H1 (cell line): ENCODE data around the gene YAF2. TPM values are rescaled to one million over a fixed set of nuclear protein-coding genes. Genes with fewer than 3 reads are reported as not detected.

ENCODE experiments used
- CTCF ChIA-PET: fragments of 300-600 bp; sonication (Branson Sonifier 250); formaldehyde crosslinking; loops from one replicate; lab custom pipeline; 2021; ENCODE audit not compliant: partially characterized antibody; lab: Charles Lee
- POLR2A ChIA-PET: fragments of 300-600 bp; sonication (Branson Sonifier 250); formaldehyde crosslinking; loops from one replicate; lab custom pipeline; 2021; ENCODE audit warnings: inconsistent platforms; ENCODE audit not compliant: partially characterized antibody; lab: Charles Lee
- DNase-seq, 2 experiments: peaks; one replicate each; pipeline versions ENCODE4 v3.0.0 to v3.0.0-alpha.2; 2010 to 2022; ENCODE audit warnings: low spot score in 2 of 2, low read depth in 1 of 2, mixed read lengths in 1 of 2
- FAIRE-seq: peaks from 2 replicates; lab custom pipeline; 2011; peaks lifted over from hg19 to GRCh38; lab: Jason Lieb, UNC
- H2AFZ ChIP-seq: 2 replicates; pipeline ENCODE4 v1.8.1; 2012; ENCODE audit warnings: low read length, inconsistent platforms
- H2AK5ac ChIP-seq: 2 replicates; pipeline ENCODE4 v1.6.1; 2013; ENCODE audit warnings: low read depth, low read length
- H2BK120ac ChIP-seq: replicated peaks from 2 replicates; pipeline ENCODE3; 2013; ENCODE audit warnings: low read depth, low read length, inconsistent platforms
- H2BK12ac ChIP-seq: 2 replicates; pipeline ENCODE4 v1.6.1; 2013; ENCODE audit warnings: low read depth, low read length
- H2BK15ac ChIP-seq: 2 replicates; pipeline ENCODE4 v1.6.1; 2013; ENCODE audit warnings: low read length
- H2BK20ac ChIP-seq: 2 replicates; pipeline ENCODE4 v1.6.1; 2013; ENCODE audit warnings: low read length
- H2BK5ac ChIP-seq: 2 replicates; pipeline ENCODE4 v1.6.1; 2013; ENCODE audit warnings: low read depth, low read length
- H3K14ac ChIP-seq: 2 replicates; pipeline ENCODE4 v1.6.1; 2013; ENCODE audit warnings: inconsistent platforms; ENCODE audit not compliant: insufficient read length
- H3K18ac ChIP-seq: 2 replicates; pipeline ENCODE4 v1.6.1; 2013; ENCODE audit warnings: low read length; ENCODE audit errors: extremely low read depth
- H3K23ac ChIP-seq: 2 replicates; pipeline ENCODE4 v1.6.1; 2013; ENCODE audit warnings: inconsistent platforms; ENCODE audit not compliant: insufficient read length
- H3K23me2 ChIP-seq: 2 replicates; pipeline ENCODE4 v1.6.1; 2013; ENCODE audit warnings: low read depth, low read length
- H3K27ac ChIP-seq: 2 replicates; pipeline ENCODE4 v1.6.1; 2011; ENCODE audit warnings: low read depth, low read length, inconsistent platforms
- H3K27me3 ChIP-seq, 4 experiments: replicated peaks in 1 of 4; 1 replicate in 1 of 4; 2 replicates in 3 of 4; pipeline versions ENCODE4 v1.6.1 to v1.8.1; 2011 to 2013; ENCODE audit warnings: low read length in 3 of 4, mild to moderate bottlenecking in 3 of 4, inconsistent platforms in 2 of 4, mixed read lengths in 2 of 4, moderate library complexity in 1 of 4; ENCODE audit not compliant: control insufficient read depth in 3 of 4, insufficient read depth in 3 of 4; ENCODE audit errors: extremely low read depth in 1 of 4
- H3K36me3 ChIP-seq, 4 experiments: 2 replicates each; pipeline versions ENCODE4 v1.6.1 to v1.8.1; 2011 to 2013; ENCODE audit warnings: mild to moderate bottlenecking in 4 of 4, low read length in 3 of 4, moderate library complexity in 2 of 4, control low read depth in 1 of 4, inconsistent platforms in 1 of 4; ENCODE audit not compliant: insufficient read depth in 4 of 4, control insufficient read depth in 2 of 4
- H3K4ac ChIP-seq: replicated peaks from 2 replicates; pipeline ENCODE3; 2013; ENCODE audit warnings: low read length, low read depth, mixed read lengths, inconsistent platforms; ENCODE audit not compliant: insufficient read length
- H3K4me1 ChIP-seq, 4 experiments: replicated peaks in 1 of 4; 1 replicate in 1 of 4; 2 replicates in 3 of 4; pipeline versions ENCODE4 v1.6.1 to v1.8.1; 2011 to 2013; ENCODE audit warnings: low read length in 3 of 4, inconsistent platforms in 2 of 4, mixed read lengths in 1 of 4; ENCODE audit not compliant: insufficient read depth in 4 of 4, control insufficient read depth in 3 of 4
- H3K4me2 ChIP-seq, 2 experiments: 2 replicates each; pipeline versions ENCODE4 v1.6.1 to v1.8.1; 2011 to 2013; ENCODE audit warnings: low read depth in 2 of 2, low read length in 2 of 2, control low read depth in 1 of 2, inconsistent platforms in 1 of 2, mild to moderate bottlenecking in 1 of 2; ENCODE audit not compliant: insufficient read depth in 1 of 2
- H3K4me3 ChIP-seq, 4 experiments: fragments of 200-600, 300-600 bp in 1 of 4; sonication (generic), shearing (Covaris generic), sonication (Bioruptor Twin) in 1 of 4; 2 replicates each; pipeline versions ENCODE4 v1.5.1 to v1.8.1; 2011 to 2016; ENCODE audit warnings: low read length in 4 of 4, low read depth in 3 of 4, control low read depth in 2 of 4, inconsistent platforms in 2 of 4, mild to moderate bottlenecking in 2 of 4, mixed read lengths in 1 of 4, moderate library complexity in 1 of 4; ENCODE audit not compliant: insufficient read depth in 2 of 4; ENCODE audit errors: extremely low read depth in 1 of 4
- H3K56ac ChIP-seq: replicated peaks from 2 replicates; pipeline ENCODE3; 2013; ENCODE audit warnings: low read depth, mild to moderate bottlenecking, mixed read lengths, low read length, inconsistent platforms; ENCODE audit not compliant: insufficient read length
- H3K79me1 ChIP-seq: 2 replicates; pipeline ENCODE4 v1.6.1; 2013; ENCODE audit warnings: low read depth, low read length, control low read depth
- H3K79me2 ChIP-seq, 2 experiments: 2 replicates each; pipeline versions ENCODE4 v1.6.1 to v1.8.1; 2012 to 2013; ENCODE audit warnings: low read length in 2 of 2, mild to moderate bottlenecking in 2 of 2, inconsistent platforms in 1 of 2; ENCODE audit not compliant: insufficient read depth in 2 of 2, control insufficient read depth in 1 of 2
- H3K9ac ChIP-seq, 4 experiments: replicated peaks in 1 of 4; 1 replicate in 1 of 4; 2 replicates in 3 of 4; pipeline versions ENCODE4 v1.6.1 to v1.8.1; 2011 to 2013; ENCODE audit warnings: low read depth in 3 of 4, low read length in 3 of 4, control low read depth in 2 of 4, mild to moderate bottlenecking in 2 of 4, moderate library complexity in 2 of 4, inconsistent platforms in 1 of 4; ENCODE audit errors: extremely low read depth in 1 of 4
- H3K9me3 ChIP-seq, 2 experiments: 2 replicates each; pipeline versions ENCODE4 v1.6.1 to v1.8.1; 2012 to 2013; ENCODE audit warnings: mild to moderate bottlenecking in 2 of 2, moderate library complexity in 2 of 2, control low read depth in 1 of 2, inconsistent platforms in 1 of 2, low read depth in 1 of 2, low read length in 1 of 2, mixed read lengths in 1 of 2; ENCODE audit not compliant: insufficient read depth in 2 of 2
- H4K20me1 ChIP-seq, 2 experiments: replicated peaks in 1 of 2; 2 replicates each; pipeline versions ENCODE3 to v1.8.1; 2011 to 2013; ENCODE audit warnings: inconsistent platforms in 2 of 2, low read length in 2 of 2, mild to moderate bottlenecking in 1 of 2; ENCODE audit not compliant: insufficient read depth in 2 of 2, control insufficient read depth in 1 of 2
- H4K5ac ChIP-seq: 2 replicates; pipeline ENCODE4 v1.6.1; 2013; ENCODE audit warnings: low read length, low read depth, mixed read lengths, inconsistent platforms; ENCODE audit not compliant: insufficient read length
- H4K8ac ChIP-seq: 2 replicates; pipeline ENCODE4 v1.8.0; 2013; ENCODE audit warnings: mild to moderate bottlenecking, moderate library complexity, low read length, inconsistent platforms; ENCODE audit not compliant: insufficient read depth; ENCODE audit errors: extremely low read depth
- H4K91ac ChIP-seq: replicated peaks from 2 replicates; pipeline ENCODE3; 2013; ENCODE audit warnings: low read length, mixed read lengths, inconsistent platforms; ENCODE audit not compliant: insufficient read length
- HDAC6 ChIP-seq: IDR thresholded peaks from one replicate; pipeline ENCODE4 v1.7.1; 2012; ENCODE audit warnings: low read depth, mild to moderate bottlenecking, inconsistent platforms, low read length, moderate library complexity
- KDM5A ChIP-seq: fragments of 200-600 bp; IDR thresholded peaks from 2 replicates; pipeline ENCODE4 v1.7.1; 2012; ENCODE audit warnings: mild to moderate bottlenecking, low read length, inconsistent platforms, mixed read lengths
- MAFK ChIP-seq: IDR thresholded peaks from 2 replicates; pipeline ENCODE4 v1.6.1; 2012; ENCODE audit warnings: low read depth, mild to moderate bottlenecking, improper control_type of control experiment, low read length
- SAP30 ChIP-seq: fragments of 300-600 bp; sonication (generic); IDR thresholded peaks from 2 replicates; pipeline ENCODE4 v1.7.1; 2012; ENCODE audit warnings: low read length, moderate library complexity, mild to moderate bottlenecking, inconsistent platforms; ENCODE audit not compliant: insufficient read depth, insufficient replicate concordance
- SIN3A ChIP-seq, 2 experiments: IDR thresholded peaks in 1 of 2; conservative IDR thresholded peaks in 1 of 2; 2 replicates each; pipeline ENCODE4 v1.6.1; 2011 to 2012; ENCODE audit warnings: low read length in 2 of 2, improper control_type of control experiment in 1 of 2, low read depth in 1 of 2, mild to moderate bottlenecking in 1 of 2
- SIRT6 ChIP-seq: IDR thresholded peaks from one replicate; pipeline ENCODE4 v1.7.1; 2012; ENCODE audit warnings: low read length, inconsistent platforms
- TCF12 ChIP-seq: IDR thresholded peaks from 2 replicates; pipeline ENCODE4 v1.6.1; 2011; ENCODE audit warnings: low read depth, mild to moderate bottlenecking, low read length
- TEAD4 ChIP-seq: IDR thresholded peaks from 2 replicates; pipeline ENCODE4 v1.6.1; 2012; ENCODE audit warnings: low read depth, low read length, inconsistent platforms, mixed read lengths
- WGBS, 2 experiments: shearing (Covaris generic) in 1 of 2; methylation state at CpG; one replicate each; pipeline versions ENCODE4 v1.1.6 to v1.1.7; 2013 to 2015; ENCODE audit warnings: low lambda C conversion rate in 2 of 2, mixed read lengths in 2 of 2, inconsistent platforms in 1 of 2, low coverage in 1 of 2, missing lambda C conversion rate in 1 of 2; ENCODE audit not compliant: insufficient replicate concordance in 2 of 2, insufficient coverage in 1 of 2, insufficient read length in 1 of 2; ENCODE audit errors: extremely low coverage in 1 of 2, missing lambda C conversion rate in 1 of 2; 5-methylcytosine and 5-hydroxymethylcytosine counted together
- polyA plus RNA-seq, 7 experiments: library from polyadenylated mRNA; depleted of rRNA in 3 of 7; stranded (reverse) in 5 of 7; unstranded in 2 of 7; fragments of >200 nt in 5 of 7; fragments of 200-250 nt in 2 of 7; gene quantifications; 1 replicate in 5 of 7; 2 replicates in 1 of 7; 4 replicates in 1 of 7; pipeline versions ENCODE4 v1.2.1 to v1.2.3, GENCODE V29; 2011 to 2013; ENCODE audit warnings: missing spikeins in 2 of 7, mixed read lengths in 2 of 7
- total RNA-seq: library from RNA; stranded (reverse); fragmentation: NEBNext Ultra II Directional; extraction: Animal tissue kit (Norgen Biotek cat#: 25700); gene quantifications from 2 replicates; pipeline ENCODE4 v1.2.1, GENCODE V29; 2021

YAF2 gene
- total and polyA plus RNA-seq, 2 of the 8 experiments (the other 6 are each of a cell fraction or from before 2014, with no cell fraction given): 0.50 to 2.2 TPM

DNA sequence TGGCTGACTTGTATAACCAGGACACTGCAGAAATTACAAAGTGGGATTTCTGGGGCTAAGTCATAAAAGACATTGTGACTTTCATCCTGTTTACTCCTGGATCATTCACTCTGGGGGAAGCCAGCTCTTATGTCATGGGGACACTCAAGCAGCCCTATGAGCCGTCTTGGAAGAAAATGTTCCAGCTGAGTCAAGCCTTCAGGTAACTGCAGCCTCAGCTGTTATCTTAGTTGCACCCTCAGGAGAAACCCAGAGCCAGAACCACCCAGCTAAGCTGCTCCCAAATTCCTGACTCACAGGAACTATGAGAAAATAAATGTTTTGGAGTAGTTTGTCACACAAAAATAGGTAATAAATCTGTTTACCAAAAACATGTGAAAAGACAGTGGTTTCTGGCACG is 50.2 kb downstream of the YAF2 start:
- no peak overlapping the region for H2BK12ac ChIP-seq
- no peaks in the 10 kb centered on the region for H3K79me1 ChIP-seq
- H4K20me1 ChIP-seq: no peaks in the 10 kb centered on the region
- CTCF ChIA-PET: no interaction called here
- H3K23ac ChIP-seq: no peak overlapping the region
- no peak overlapping the region for H2BK5ac ChIP-seq
- H3K4me3 ChIP-seq: no peak overlapping the region
- DNase-seq: no peak
- H2BK15ac ChIP-seq: no peak overlapping the region
- FAIRE-seq: no peak
- TF ChIP-seq KDM5A (no peak), SIN3A (conservative IDR thresholded peaks at IDR 0.05 in 1 of 2, IDR thresholded peaks at IDR 0.05 in 1 of 2; ENCODE audit: low read depth in 1 of 2, low read length in 2 of 2) (no peak), SAP30 (no peak), TEAD4 (no peak), SIRT6 (no peak), HDAC6 (no peak), TCF12 (no peak), MAFK (no peak)
- no peak overlapping the region for H3K27ac ChIP-seq
- H3K4me2 ChIP-seq: no peak overlapping the region
- no peaks in the 10 kb centered on the region for H3K4me1 ChIP-seq
- no peak overlapping the region for H3K56ac ChIP-seq
- H2AFZ ChIP-seq: no peak overlapping the region
- no peak overlapping the region for H3K9ac ChIP-seq
- no peaks in the 10 kb centered on the region for H3K27me3 ChIP-seq
- POLR2A ChIA-PET: no interaction called here
- H3K36me3 ChIP-seq: no peaks in the 10 kb centered on the region
- no peak overlapping the region for H3K18ac ChIP-seq
- no peaks in the 10 kb centered on the region for H3K23me2 ChIP-seq
- H4K8ac ChIP-seq: no peak overlapping the region
- 93% methylated on average over 2 of the region's 2 CpGs; no CpG with 5 or more reads in 1 of the 2 experiments for WGBS, 2 experiments
- H3K79me2 ChIP-seq: no peaks in the 10 kb centered on the region
- H2BK120ac ChIP-seq: no peak overlapping the region
- H4K91ac ChIP-seq: no peak overlapping the region
- no peak overlapping the region for H2AK5ac ChIP-seq
- H3K4ac ChIP-seq: no peak overlapping the region
- H4K5ac ChIP-seq: no peak overlapping the region
- H3K9me3 ChIP-seq: no peaks in the 10 kb centered on the region
- H2BK20ac ChIP-seq: no peak overlapping the region
- no peak overlapping the region for H3K14ac ChIP-seq
